Breast epithelium (tissue), 4 donors: ENCODE data around the gene PUS7. TPM values are rescaled to one million over a fixed set of nuclear protein-coding genes. Genes with fewer than 3 reads are reported as not detected.
"Not testable (repeated sequence)": the region's sequence is repeated elsewhere in the genome, so short reads cannot be mapped to it uniquely, and the experiment has no call there.

Source experiments
- DNase-seq, 2 donors: peaks; one replicate each; pipeline ENCODE4 v3.0.0-alpha.2; 2019; ENCODE audit warnings: low spot score in 2 of 2
- H3K27ac ChIP-seq, 2 donors: fragments of 200-600 bp; sonication (generic) in 1 of 2; one replicate each; pipeline ENCODE4 v1.5.1; 2016 to 2019; ENCODE audit warnings: mild to moderate bottlenecking in 1 of 2
- H3K27me3 ChIP-seq, 2 donors: fragments of 200-600 bp; sonication (generic) in 1 of 2; one replicate each; pipeline versions ENCODE4 v1.5.1 to v1.6.0; 2017 to 2019; ENCODE audit warnings: control low read depth in 1 of 2, mild to moderate bottlenecking in 1 of 2
- H3K36me3 ChIP-seq: fragments of 200-600 bp; one replicate; pipeline ENCODE4 v1.5.1; 2019
- H3K4me1 ChIP-seq, 2 donors: fragments of 200-600 bp; sonication (generic); one replicate each; pipeline ENCODE4 v1.5.1; 2016 to 2019; ENCODE audit warnings: control low read depth in 1 of 2
- H3K4me3 ChIP-seq, 3 donors: fragments of 200-600 bp; sonication (generic); 1 replicate in 2 of 3; 2 replicates in 1 of 3; pipeline ENCODE4 v1.5.1; 2016 to 2019; ENCODE audit warnings: mild to moderate bottlenecking in 3 of 3, moderate library complexity in 2 of 3
- H3K9me3 ChIP-seq, 2 donors: fragments of 200-600 bp; sonication (generic) in 1 of 2; one replicate each; pipeline ENCODE4 v1.5.1; 2016 to 2019; ENCODE audit warnings: control low read depth in 1 of 2
- POLR2A ChIP-seq: fragments of 450-650 bp; IDR thresholded peaks from one replicate; pipeline ENCODE4 v1.6.1; 2016; ENCODE audit warnings: antibody characterized with exemption, mild to moderate bottlenecking, moderate library complexity
- POLR2AphosphoS5 ChIP-seq, 3 donors: sonication (generic); formaldehyde crosslinking; IDR thresholded peaks; one replicate each; pipeline ENCODE4 v1.6.1; 2017; ENCODE audit warnings: antibody characterized with exemption in 3 of 3
- intact Hi-C: fragments of 100-400 bp; cut with DNase I; formaldehyde crosslinking; loops from one replicate; pipeline ENCODE4 v1.15.1; 2023; ENCODE audit warnings: low total_unique reads
- total RNA-seq, 3 donors: library from RNA; depleted of rRNA; stranded (reverse); fragments of >200 nt; gene quantifications; one replicate each; pipeline ENCODE4 v1.1.0, GENCODE V29; 2016
- TF ChIP-seq, protein P1 (sequence below), 3 donors: fragments of 450-650 bp; IDR thresholded peaks; one replicate each; pipeline ENCODE4 v1.5.1; 2016 to 2017; ENCODE audit warnings: antibody characterized with exemption in 3 of 3, mild to moderate bottlenecking in 3 of 3, moderate library complexity in 3 of 3

The PUS7 gene
- total RNA-seq, 3 donors from 2014 or later: 18.9 to 23.6 (median 19.5) TPM

DNA sequence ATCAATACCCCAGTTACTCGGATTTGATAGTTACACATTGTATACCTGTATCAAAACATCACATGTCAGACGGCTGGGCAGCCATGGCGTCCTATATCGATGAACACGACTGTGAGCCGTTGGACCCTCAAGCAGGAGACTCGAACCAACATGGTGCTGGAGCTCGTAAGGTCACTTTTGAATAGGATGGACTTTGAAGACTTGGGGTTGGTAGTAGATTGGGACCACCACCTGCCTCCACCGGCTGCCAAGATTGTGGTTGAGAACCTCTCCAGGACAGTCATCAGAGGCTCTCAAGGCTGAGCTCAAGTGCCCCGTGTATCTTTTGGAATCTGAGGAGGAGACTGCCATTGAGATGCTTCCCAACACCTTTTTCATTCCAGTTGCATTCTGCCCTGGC is 8.1 kb upstream of the PUS7 start:
- no peaks in the 10 kb centered on the region for H3K27me3 ChIP-seq
- no peak overlapping the region for H3K27ac ChIP-seq
- TF ChIP-seq POLR2A (no peak), POLR2AphosphoS5 (IDR thresholded peaks at IDR 0.05) (no peak)
- TF ChIP-seq, protein P1, sequence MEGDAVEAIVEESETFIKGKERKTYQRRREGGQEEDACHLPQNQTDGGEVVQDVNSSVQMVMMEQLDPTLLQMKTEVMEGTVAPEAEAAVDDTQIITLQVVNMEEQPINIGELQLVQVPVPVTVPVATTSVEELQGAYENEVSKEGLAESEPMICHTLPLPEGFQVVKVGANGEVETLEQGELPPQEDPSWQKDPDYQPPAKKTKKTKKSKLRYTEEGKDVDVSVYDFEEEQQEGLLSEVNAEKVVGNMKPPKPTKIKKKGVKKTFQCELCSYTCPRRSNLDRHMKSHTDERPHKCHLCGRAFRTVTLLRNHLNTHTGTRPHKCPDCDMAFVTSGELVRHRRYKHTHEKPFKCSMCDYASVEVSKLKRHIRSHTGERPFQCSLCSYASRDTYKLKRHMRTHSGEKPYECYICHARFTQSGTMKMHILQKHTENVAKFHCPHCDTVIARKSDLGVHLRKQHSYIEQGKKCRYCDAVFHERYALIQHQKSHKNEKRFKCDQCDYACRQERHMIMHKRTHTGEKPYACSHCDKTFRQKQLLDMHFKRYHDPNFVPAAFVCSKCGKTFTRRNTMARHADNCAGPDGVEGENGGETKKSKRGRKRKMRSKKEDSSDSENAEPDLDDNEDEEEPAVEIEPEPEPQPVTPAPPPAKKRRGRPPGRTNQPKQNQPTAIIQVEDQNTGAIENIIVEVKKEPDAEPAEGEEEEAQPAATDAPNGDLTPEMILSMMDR (IDR thresholded peaks at IDR 0.05): no peak
- no peak for DNase-seq
- intact Hi-C loops: no loop called here
- no peaks in the 10 kb centered on the region for H3K36me3 ChIP-seq
- peaks cover 4 to 9% of the 10 kb centered on the region in 2 donors for H3K4me1 ChIP-seq
- H3K9me3 ChIP-seq: no peaks in the 10 kb centered on the region
- H3K4me3 ChIP-seq: no peak overlapping the region

DNA sequence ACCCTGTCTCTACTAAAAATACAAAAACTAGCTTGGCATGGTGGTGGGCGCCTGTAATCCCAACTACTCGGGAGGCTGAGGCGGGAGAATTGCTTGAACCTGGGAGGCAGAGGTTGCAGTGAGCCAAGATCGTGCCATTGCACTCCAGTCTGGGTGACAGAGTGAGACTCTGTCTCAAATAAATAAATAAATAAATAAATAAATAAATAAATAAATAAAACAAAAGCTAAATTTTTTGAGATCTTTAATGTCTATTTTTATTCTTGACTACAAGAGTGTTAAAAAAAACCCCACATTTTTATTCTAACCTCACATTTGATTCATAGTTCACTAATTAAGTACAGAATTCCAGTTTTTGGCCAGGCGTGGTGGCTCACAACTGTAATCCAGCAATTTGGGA is 5.7 kb upstream of the PUS7 start:
- H3K9me3 ChIP-seq, H3K27ac ChIP-seq, H3K4me1 ChIP-seq, DNase-seq, intact Hi-C loops, H3K4me3 ChIP-seq, H3K27me3 ChIP-seq, H3K36me3 ChIP-seq: not testable (repeated sequence)

DNA sequence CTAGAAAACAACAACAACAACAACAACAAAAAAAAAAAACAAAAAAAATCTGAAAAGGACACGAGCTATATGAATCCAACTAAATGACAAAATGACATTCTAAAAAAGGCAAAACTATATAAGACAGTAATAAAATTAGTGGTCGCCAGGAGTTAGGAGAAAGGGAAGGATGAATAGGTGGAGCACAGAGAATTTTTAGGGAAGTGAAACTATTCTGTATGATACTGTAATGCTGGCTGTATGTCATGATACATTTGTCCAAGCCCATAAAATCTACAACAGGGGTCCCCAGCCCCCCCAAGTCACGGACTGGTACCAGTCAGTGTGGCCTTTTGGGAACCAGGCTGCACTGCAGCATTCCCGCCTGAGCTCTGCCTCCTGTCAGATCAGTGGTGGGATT is 2.8 kb upstream of the PUS7 start:
- Histone ChIP-seq H3K9me3 (no peaks in the 10 kb centered on the region), H3K4me3 (no peak overlapping the region), H3K4me1 (no peaks in the 10 kb centered on the region), H3K27ac (no peak overlapping the region), H3K27me3 (no peaks in the 10 kb centered on the region), H3K36me3 (no peaks in the 10 kb centered on the region)
- intact Hi-C loops: no loop called here
- DNase-seq: no peak
- TF ChIP-seq POLR2AphosphoS5 (IDR thresholded peaks at IDR 0.05) (no peak), POLR2A (no peak)
- TF ChIP-seq, protein P1 (IDR thresholded peaks at IDR 0.05): no peak

DNA sequence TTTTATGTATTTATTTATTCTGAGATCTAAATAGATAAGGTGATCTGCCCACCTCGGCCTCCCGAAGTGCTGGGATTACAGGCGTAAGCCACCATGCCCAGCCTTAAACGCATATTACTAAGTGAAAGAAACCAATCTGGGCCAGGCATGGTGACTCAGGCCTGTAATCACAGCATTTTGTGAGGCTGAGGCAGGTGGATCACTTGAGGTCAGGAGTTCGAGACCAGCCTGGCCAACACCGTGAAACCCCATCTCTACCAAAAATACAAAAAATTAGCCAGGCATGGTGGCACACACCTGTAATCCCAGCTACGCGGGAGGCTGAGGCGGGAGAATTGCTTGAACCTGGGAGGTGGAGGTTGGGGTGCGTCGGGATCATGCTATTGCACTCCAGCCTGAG is 2.4 kb upstream of the PUS7 start:
- H3K4me3 ChIP-seq, H3K27ac ChIP-seq, H3K36me3 ChIP-seq, H3K9me3 ChIP-seq, H3K4me1 ChIP-seq, DNase-seq, H3K27me3 ChIP-seq, intact Hi-C loops: not testable (repeated sequence)

DNA sequence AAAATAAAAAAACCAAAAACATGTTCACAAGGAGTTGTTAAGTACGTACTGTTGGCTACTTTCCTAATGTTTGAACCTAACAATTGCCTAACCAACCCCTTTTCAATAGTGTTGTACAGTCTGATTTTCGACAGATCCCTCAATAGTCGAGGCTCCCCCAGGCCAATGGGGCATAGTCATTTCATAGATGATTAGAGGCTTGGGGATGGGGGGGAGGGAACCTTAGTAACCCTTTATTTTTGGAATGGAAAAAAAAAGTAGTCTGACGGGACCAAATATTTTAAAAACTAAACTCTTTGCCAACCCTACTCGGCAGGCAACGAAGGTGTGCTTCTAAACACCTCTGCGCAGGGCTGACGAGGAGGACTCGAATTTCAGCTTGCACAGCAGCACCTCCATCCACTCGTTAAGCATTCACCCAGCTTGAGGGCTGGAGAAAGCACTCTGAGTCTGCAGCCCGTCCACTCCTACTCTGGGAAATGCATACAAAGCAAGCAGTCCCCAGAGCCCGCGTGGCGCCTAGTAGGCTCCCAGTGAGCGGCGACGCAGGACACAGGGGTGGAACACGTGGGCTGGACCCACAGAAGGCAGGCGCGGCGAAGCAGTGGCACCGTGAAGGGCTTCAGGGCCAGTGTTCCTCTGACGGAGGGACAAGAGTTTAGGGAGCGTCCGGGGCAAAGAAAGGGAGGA is 899 bp downstream of the PUS7 start:
- H3K4me3 ChIP-seq: peak overlapping the region; percentile 72 to 96 (median 79)
- TF ChIP-seq POLR2AphosphoS5 (IDR thresholded peaks at IDR 0.05) (no peak), POLR2A (no peak)
- TF ChIP-seq, protein P1 (IDR thresholded peaks at IDR 0.05): no peak
- H3K9me3 ChIP-seq: no peaks in the 10 kb centered on the region
- H3K27ac ChIP-seq: peak overlapping the region; percentile 83
- H3K4me1 ChIP-seq: no peaks in the 10 kb centered on the region
- DNase-seq: peak in 1 of 2 donors; percentile 66
- no peaks in the 10 kb centered on the region for H3K36me3 ChIP-seq
- no peaks in the 10 kb centered on the region for H3K27me3 ChIP-seq
- intact Hi-C loops: no loop called here

DNA sequence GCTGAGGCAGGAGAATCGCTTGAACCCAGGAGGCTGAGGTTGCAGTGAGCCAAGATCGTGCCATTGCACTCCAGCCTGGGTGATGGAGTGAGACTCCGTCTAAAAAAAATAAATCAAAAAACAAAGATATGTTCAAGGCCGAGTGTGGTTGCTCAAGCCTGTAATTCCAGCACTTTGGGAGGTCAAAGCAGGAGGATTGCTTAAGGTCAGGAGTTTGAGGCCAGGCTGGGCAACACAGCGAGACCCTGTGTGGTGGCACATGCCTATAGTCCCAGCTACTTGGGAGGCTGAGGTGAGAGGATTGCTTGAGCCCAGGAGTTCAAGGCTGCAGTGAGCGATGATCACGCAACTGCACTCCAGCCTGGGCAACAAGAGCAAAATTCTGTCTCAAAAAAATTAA is 1.5 kb downstream of the PUS7 start:
- H3K4me3 ChIP-seq, intact Hi-C loops, H3K9me3 ChIP-seq, H3K4me1 ChIP-seq, DNase-seq, H3K27me3 ChIP-seq, H3K27ac ChIP-seq, H3K36me3 ChIP-seq: not testable (repeated sequence)

DNA sequence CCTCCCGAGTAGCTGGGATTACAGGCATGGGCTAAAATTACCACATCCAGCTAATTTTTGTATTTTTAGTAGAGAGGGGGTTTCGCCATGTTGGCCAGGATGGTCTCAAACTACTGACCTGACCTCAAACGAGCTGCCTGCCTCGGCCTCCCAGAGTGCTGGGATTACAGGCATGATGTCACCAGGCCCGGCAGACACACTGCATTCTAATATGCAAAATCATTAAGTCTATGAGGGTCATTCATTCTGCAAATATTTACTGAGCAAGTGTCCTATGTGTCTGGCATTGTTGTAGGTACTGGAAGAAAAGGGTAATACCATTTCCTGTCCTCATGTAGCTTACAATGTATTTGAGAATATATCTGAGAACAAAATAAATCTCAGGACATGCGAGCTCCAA is 2.7 kb downstream of the PUS7 start:
- H3K27ac ChIP-seq: no peak overlapping the region
- H3K27me3 ChIP-seq: no peaks in the 10 kb centered on the region
- no peak for DNase-seq
- H3K4me1 ChIP-seq: no peaks in the 10 kb centered on the region
- H3K36me3 ChIP-seq: no peaks in the 10 kb centered on the region
- H3K4me3 ChIP-seq: no peak overlapping the region
- intact Hi-C loops: no loop called here
- no peaks in the 10 kb centered on the region for H3K9me3 ChIP-seq
- no peak for TF ChIP-seq POLR2AphosphoS5 (IDR thresholded peaks at IDR 0.05)
- no peak for TF ChIP-seq POLR2A
- TF ChIP-seq, protein P1 (IDR thresholded peaks at IDR 0.05): no peak

DNA sequence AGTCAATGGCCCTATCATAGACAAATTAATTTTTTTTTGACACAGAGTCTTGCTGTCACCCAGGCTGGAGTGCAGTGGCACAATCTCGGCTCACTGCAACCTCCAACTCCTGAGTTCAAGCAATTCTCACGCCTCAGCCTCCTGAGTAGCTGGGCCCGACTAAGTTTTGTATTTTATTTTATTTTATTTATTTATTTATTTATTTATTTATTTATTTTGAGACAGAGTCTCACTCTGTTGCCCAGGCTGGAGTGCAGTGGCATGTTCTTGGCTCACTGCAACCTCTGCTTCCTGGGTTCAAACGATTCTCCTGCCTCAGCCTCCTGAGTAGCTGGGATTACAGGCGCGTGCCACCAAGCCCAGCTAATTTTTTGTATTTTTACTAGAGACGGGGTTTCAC is 6.5 kb downstream of the PUS7 start:
- H3K4me1 ChIP-seq, H3K36me3 ChIP-seq, H3K27me3 ChIP-seq, H3K27ac ChIP-seq, DNase-seq, H3K4me3 ChIP-seq, intact Hi-C loops, H3K9me3 ChIP-seq: not testable (repeated sequence)
